Measurements from ENCODE around the gene LTBP3. TPM values are rescaled to one million over a fixed set of nuclear protein-coding genes. Genes with fewer than 3 reads are reported as not detected.

The LTBP3 gene
- total and polyA plus RNA-seq, 4 donors = 47.5 to 198 (median 114) TPM

DNA sequence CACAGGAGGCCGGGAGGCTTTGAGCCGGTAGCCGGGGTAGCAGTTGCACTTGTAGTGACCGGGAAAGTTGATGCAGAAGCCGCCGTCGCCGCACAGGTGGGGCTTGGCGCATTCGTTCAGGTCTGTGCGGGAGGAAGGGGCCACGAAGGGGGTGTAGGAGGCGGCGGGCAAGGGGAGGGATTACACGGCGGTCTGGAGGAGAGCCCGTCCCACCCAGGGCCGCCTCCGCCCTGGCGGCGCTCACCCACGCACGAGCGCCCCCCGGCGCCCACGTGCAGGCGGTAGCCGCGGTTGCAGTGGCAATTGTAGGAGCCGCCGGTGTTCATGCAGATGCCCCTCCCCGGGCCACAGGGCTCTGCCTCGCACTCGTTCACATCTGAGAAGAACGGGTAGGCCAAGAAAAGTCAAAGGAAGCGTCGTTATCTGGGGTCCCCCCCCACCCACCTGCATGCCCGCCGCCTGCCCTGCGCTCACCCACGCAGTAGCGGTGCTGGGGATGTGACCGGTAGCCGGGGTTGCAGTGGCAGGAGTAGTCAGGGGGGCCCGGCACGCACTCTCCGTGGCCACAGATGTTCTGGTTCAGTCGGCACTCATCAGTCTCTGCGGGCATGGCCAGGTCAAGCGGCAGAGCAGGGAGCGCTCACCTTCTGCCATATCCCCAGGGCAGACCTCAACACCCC lies 10.6 kb downstream of the LTBP3 start:
- Histone ChIP-seq H3K4me3 (ENCODE audit: low read depth, low read length) (no peak overlapping the region), H3K36me3 (ENCODE audit: control insufficient read depth, insufficient read depth, low read length) (peaks cover 83% of the 10 kb centered on the region), H3K27ac (ENCODE audit: low read depth, low read length) (no peak overlapping the region)

GRCh38 chr11:65546217-65546958 lies 11.8 kb downstream of the LTBP3 start:
- no peaks in the 10 kb centered on the region for H3K9me3 ChIP-seq (ENCODE audit: control insufficient read depth, insufficient read depth, low read length)
- H3K27ac ChIP-seq (ENCODE audit: low read depth, low read length) = no peak overlapping the region
- H3K4me1 ChIP-seq (ENCODE audit: control insufficient read depth, insufficient read depth, low read length) = peaks cover 28% of the 10 kb centered on the region
- peaks cover 74% of the 10 kb centered on the region for H3K36me3 ChIP-seq (ENCODE audit: control insufficient read depth, insufficient read depth, low read length)
- WGBS (ENCODE audit: insufficient coverage) = 26% methylated on average over 57 of the region's 64 CpGs
- peak in 2 of 6 donors; percentile 53 to 56 for DNase-seq (ENCODE audit: low read depth in 4 of 6, low spot score in 6 of 6)
- no peak overlapping the region for H3K4me3 ChIP-seq (ENCODE audit: low read depth, low read length)
- peaks cover 6% of the 10 kb centered on the region for H3K27me3 ChIP-seq (ENCODE audit: control insufficient read depth, insufficient read depth, low read length)

More for the DNA sequence above, 10.6 kb downstream of the LTBP3 start:
- Histone ChIP-seq H3K27me3 (ENCODE audit: control insufficient read depth, insufficient read depth, low read length) (peaks cover 6% of the 10 kb centered on the region), H3K4me1 (ENCODE audit: control insufficient read depth, insufficient read depth, low read length) (peaks cover 23% of the 10 kb centered on the region), H3K9me3 (ENCODE audit: control insufficient read depth, insufficient read depth, low read length) (no peaks in the 10 kb centered on the region)
- WGBS (ENCODE audit: insufficient coverage) = 53% methylated on average over 51 of the region's 52 CpGs
- DNase-seq (ENCODE audit: low read depth in 4 of 6, low spot score in 6 of 6) = no peak

GRCh38 chr11:65545853-65546216 lies 12.3 kb downstream of the LTBP3 start:
- no peak for DNase-seq (ENCODE audit: low read depth in 4 of 6, low spot score in 6 of 6)
- H3K27me3 ChIP-seq (ENCODE audit: control insufficient read depth, insufficient read depth, low read length) = peaks cover 6% of the 10 kb centered on the region
- H3K4me3 ChIP-seq (ENCODE audit: low read depth, low read length) = no peak overlapping the region
- H3K4me1 ChIP-seq (ENCODE audit: control insufficient read depth, insufficient read depth, low read length) = peaks cover 34% of the 10 kb centered on the region
- H3K36me3 ChIP-seq (ENCODE audit: control insufficient read depth, insufficient read depth, low read length) = peaks cover 72% of the 10 kb centered on the region
- WGBS (ENCODE audit: insufficient coverage) = 100% methylated on average over 1 of the region's 4 CpGs
- no peak overlapping the region for H3K27ac ChIP-seq (ENCODE audit: low read depth, low read length)
- H3K9me3 ChIP-seq (ENCODE audit: control insufficient read depth, insufficient read depth, low read length) = no peaks in the 10 kb centered on the region

DNA sequence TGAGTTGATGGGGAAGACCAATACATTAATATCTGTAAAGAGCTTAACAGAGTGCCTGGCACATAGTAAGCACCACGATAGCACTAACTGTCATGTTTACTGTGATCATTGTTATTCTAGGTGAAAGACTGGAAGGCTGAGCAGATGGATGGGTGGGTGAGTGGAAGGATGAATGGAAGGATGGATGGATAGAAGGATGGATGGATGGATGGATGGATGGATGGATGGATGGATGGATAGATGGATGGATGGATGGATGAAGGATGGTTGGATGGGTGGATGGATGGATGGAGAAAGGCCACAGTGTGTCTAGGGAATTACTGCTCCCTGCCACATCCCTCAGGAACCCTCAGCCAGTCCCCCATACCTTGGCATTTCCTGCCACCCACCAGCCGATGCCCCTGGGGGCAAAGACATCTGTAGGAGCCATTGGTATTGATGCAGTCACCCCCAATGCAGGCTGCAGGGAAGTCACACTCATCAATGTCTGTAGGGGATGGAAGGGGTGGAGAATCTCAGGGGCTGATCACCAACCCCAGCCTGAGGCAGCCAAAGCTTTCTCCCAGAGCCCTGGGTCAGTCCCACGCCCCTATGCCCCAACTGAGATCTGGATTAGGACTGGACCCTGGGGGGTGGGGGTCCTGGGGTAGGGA lies 15.3 kb downstream of the LTBP3 start:
- no peak for DNase-seq (ENCODE audit: low read depth in 4 of 6, low spot score in 6 of 6)
- 90% methylated on average over 2 of the region's 3 CpGs for WGBS (ENCODE audit: insufficient coverage)
- Histone ChIP-seq H3K27me3 (ENCODE audit: control insufficient read depth, insufficient read depth, low read length) (no peaks in the 10 kb centered on the region), H3K4me3 (ENCODE audit: low read depth, low read length) (no peak overlapping the region), H3K9me3 (ENCODE audit: control insufficient read depth, insufficient read depth, low read length) (no peaks in the 10 kb centered on the region), H3K4me1 (ENCODE audit: control insufficient read depth, insufficient read depth, low read length) (peaks cover 38% of the 10 kb centered on the region), H3K27ac (ENCODE audit: low read depth, low read length) (no peak overlapping the region), H3K36me3 (ENCODE audit: control insufficient read depth, insufficient read depth, low read length) (peaks cover 84% of the 10 kb centered on the region)

GRCh38 chr11:65541093-65541982 lies 16.8 kb downstream of the LTBP3 start:
- no peaks in the 10 kb centered on the region for H3K27me3 ChIP-seq (ENCODE audit: control insufficient read depth, insufficient read depth, low read length)
- DNase-seq (ENCODE audit: low read depth in 4 of 6, low spot score in 6 of 6) = no peak
- H3K27ac ChIP-seq (ENCODE audit: low read depth, low read length) = peak overlapping the region; percentile 76
- peak overlapping the region; percentile 49 for H3K4me3 ChIP-seq (ENCODE audit: low read depth, low read length)
- peaks cover 84% of the 10 kb centered on the region for H3K36me3 ChIP-seq (ENCODE audit: control insufficient read depth, insufficient read depth, low read length)
- peaks cover 33% of the 10 kb centered on the region for H3K4me1 ChIP-seq (ENCODE audit: control insufficient read depth, insufficient read depth, low read length)
- H3K9me3 ChIP-seq (ENCODE audit: control insufficient read depth, insufficient read depth, low read length) = no peaks in the 10 kb centered on the region
- 45% methylated on average over 15 of the region's 18 CpGs for WGBS (ENCODE audit: insufficient coverage)

DNA sequence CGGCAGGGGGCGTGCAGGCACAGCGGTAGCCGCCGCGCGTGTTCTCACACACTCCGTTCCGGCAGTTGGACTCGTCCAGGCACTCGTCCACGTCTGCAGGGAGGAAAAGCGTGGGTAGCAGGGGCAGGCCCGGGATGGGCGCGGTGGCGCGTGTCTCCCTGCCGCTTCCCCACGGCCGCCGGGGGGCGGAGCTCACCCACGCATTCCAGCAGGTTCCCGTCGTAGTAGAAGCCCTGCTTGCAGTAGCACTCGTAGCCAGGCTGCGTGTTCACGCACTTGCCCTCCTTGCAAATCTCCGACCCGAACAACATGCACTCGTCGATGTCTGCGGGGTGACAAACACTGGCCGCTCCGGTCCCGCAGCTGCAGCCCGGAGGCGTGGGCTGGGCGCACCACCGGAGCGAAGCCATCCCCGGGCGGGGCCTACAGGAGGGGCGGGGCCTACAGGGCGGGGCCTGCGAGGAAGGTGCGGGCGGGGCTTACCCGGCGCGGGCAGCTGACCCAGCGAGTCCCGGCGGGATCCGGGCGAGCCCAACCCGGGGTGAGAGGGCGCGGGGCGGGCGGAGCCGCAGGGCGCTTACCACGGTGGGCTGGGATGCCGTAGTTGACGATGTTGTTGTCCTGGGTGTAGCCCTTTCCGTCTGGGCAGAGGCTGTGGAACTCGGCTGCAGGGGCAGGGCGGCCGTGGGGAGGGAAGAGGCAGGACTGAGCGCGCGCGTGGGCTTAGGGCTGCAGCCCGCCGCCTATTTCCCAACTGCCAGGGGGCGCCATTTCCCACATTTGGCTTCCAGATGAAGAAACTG lies 17.7 kb downstream of the LTBP3 start:
- Histone ChIP-seq H3K4me1 (ENCODE audit: control insufficient read depth, insufficient read depth, low read length) (peaks cover 30% of the 10 kb centered on the region), H3K27me3 (ENCODE audit: control insufficient read depth, insufficient read depth, low read length) (no peaks in the 10 kb centered on the region), H3K27ac (ENCODE audit: low read depth, low read length) (peak overlapping the region; percentile 76), H3K4me3 (ENCODE audit: low read depth, low read length) (peak overlapping the region; percentile 49), H3K9me3 (ENCODE audit: control insufficient read depth, insufficient read depth, low read length) (no peaks in the 10 kb centered on the region), H3K36me3 (ENCODE audit: control insufficient read depth, insufficient read depth, low read length) (peaks cover 84% of the 10 kb centered on the region)
- WGBS (ENCODE audit: insufficient coverage) = 2% methylated on average over 78 of the region's 78 CpGs
- DNase-seq (ENCODE audit: low read depth in 4 of 6, low spot score in 6 of 6) = peak in 4 of 6 donors; percentile 55 to 91 (median 72)

DNA sequence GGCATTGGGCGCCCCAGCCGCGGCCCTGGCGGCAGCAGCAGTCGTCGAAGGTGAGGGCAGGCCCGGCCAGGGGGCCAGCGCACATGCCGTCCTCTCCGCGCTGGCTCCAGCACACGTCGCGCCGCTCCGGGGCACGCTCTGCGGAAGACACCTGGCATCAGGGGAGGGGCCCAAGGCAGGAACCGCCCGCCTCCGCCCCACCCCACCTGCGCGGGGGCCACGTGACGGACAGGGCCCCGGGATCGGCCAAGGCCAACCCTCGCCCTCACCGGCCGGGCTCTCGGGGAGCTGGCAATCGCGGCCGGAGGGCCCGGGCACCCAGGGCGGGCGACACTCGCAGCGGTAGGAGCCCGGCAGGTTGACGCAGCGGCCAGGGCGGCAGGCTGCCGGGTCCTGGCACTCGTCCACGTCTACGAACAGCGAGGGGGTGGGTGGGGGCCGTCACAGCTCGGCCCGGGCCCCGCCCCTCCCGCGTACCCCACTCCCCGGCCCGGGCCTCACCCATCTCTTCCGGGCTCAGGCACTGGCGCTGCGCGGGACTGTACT lies 18.3 kb downstream of the LTBP3 start:
- peaks cover 84% of the 10 kb centered on the region for H3K36me3 ChIP-seq (ENCODE audit: control insufficient read depth, insufficient read depth, low read length)

DNA sequence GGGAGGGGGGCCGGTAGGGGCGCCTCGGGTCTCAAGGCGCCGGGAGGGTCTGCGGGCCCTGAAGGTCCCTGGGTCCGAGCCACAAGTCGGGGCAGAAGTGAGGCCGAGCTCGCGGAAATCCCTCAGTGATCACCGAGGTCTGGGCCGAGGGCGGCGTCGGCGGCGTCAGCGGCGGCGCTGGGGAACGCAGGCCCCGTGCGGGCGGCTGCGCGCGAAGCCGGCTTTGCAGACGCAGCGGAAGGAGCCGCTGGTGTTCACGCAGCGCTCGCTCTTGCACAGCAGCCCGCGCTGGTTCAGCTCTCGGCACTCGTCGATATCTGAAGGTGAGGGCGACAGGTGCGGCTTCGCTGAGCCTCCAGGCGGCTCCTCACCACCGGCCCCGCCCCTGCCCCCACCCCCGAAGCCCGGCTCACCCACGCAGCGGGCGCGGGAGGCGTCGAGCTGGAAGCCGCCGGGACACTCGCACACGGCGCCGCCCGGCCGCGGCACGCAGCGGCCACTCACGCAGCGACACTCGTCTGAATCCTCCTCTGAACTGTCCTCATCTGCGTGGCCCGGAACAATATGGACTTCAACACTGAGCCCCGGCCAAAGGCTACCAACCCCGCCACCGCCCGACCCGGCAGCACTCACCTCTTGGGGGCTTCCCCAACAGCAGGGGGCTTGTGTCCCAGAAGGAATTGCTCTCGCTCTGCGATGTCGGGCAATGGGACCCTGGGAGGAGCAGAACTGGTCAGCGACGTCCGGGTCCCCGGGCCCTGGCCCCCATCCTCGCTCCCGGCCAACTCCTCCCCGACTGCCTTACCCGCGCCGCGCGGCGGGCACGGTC lies 19.0 kb downstream of the LTBP3 start:
- no peak overlapping the region for H3K27ac ChIP-seq (ENCODE audit: low read depth, low read length)
- H3K4me1 ChIP-seq (ENCODE audit: control insufficient read depth, insufficient read depth, low read length) = peaks cover 30% of the 10 kb centered on the region
- no peaks in the 10 kb centered on the region for H3K27me3 ChIP-seq (ENCODE audit: control insufficient read depth, insufficient read depth, low read length)
- peak in 2 of 6 donors; percentile 50 to 78 for DNase-seq (ENCODE audit: low read depth in 4 of 6, low spot score in 6 of 6)
- peaks cover 84% of the 10 kb centered on the region for H3K36me3 ChIP-seq (ENCODE audit: control insufficient read depth, insufficient read depth, low read length)
- no peak overlapping the region for H3K4me3 ChIP-seq (ENCODE audit: low read depth, low read length)
- 40% methylated on average over 91 of the region's 92 CpGs for WGBS (ENCODE audit: insufficient coverage)
- H3K9me3 ChIP-seq (ENCODE audit: control insufficient read depth, insufficient read depth, low read length) = no peaks in the 10 kb centered on the region

More for the DNA sequence above, 18.3 kb downstream of the LTBP3 start:
- H3K4me3 ChIP-seq (ENCODE audit: low read depth, low read length) = peak overlapping the region; percentile 49
- WGBS (ENCODE audit: insufficient coverage) = 22% methylated on average over 60 of the region's 60 CpGs
- DNase-seq (ENCODE audit: low read depth in 4 of 6, low spot score in 6 of 6) = no peak
- H3K27me3 ChIP-seq (ENCODE audit: control insufficient read depth, insufficient read depth, low read length) = no peaks in the 10 kb centered on the region
- H3K27ac ChIP-seq (ENCODE audit: low read depth, low read length) = peak overlapping the region; percentile 76
- no peaks in the 10 kb centered on the region for H3K9me3 ChIP-seq (ENCODE audit: control insufficient read depth, insufficient read depth, low read length)
- H3K4me1 ChIP-seq (ENCODE audit: control insufficient read depth, insufficient read depth, low read length) = peaks cover 30% of the 10 kb centered on the region

Measured in spinal cord (tissue), 10 donors.